Right ventricle myocardium inferior (tissue), 1 donor: Measurements from ENCODE around the gene ATP1A1. TPM values are rescaled to one million over a fixed set of nuclear protein-coding genes. Genes with fewer than 3 reads are reported as not detected.

Experiments
- ATAC-seq: fragments of 200-7000 bp; cut with Tn5 transposase; one replicate; pipeline ENCODE4 v1.9.1; 2020; ENCODE audit warnings: mild to moderate bottlenecking, moderate library complexity
- DNase-seq: peaks from one replicate; pipeline ENCODE4 v3.0.0; 2021; ENCODE audit errors: missing footprints
- intact Hi-C: fragments of 100-400 bp; cut with DNase I; formaldehyde crosslinking; loops from one replicate; pipeline ENCODE4 v1.11.0; 2022
- long read RNA-seq: library from polyadenylated mRNA; unstranded; transcript quantifications from one replicate; pipeline ENCODE4 v2.0.0, GENCODE V29; 2021
- total RNA-seq: library from RNA; stranded (reverse); fragmentation: NEBNext Ultra II Directional; extraction: Animal tissue kit (Norgen Biotek cat#: 25700); gene quantifications from one replicate; pipeline ENCODE4 v1.2.1, GENCODE V29; 2021
- donor health status: DM: no; HTN: yes; CAD: no; lungs with severe emphysema.

Gene ATP1A1
- 298 TPM for total RNA-seq
- long read RNA-seq, transcript ATP1A1-201 (23 exons, 3,654 nt): major isoform, 94 of 119 reads
- long read RNA-seq, partial matches to known transcripts: 19 of 119 reads
- long read RNA-seq, other reads (novel, unspliced or antisense): 4 of 119 reads

DNA sequence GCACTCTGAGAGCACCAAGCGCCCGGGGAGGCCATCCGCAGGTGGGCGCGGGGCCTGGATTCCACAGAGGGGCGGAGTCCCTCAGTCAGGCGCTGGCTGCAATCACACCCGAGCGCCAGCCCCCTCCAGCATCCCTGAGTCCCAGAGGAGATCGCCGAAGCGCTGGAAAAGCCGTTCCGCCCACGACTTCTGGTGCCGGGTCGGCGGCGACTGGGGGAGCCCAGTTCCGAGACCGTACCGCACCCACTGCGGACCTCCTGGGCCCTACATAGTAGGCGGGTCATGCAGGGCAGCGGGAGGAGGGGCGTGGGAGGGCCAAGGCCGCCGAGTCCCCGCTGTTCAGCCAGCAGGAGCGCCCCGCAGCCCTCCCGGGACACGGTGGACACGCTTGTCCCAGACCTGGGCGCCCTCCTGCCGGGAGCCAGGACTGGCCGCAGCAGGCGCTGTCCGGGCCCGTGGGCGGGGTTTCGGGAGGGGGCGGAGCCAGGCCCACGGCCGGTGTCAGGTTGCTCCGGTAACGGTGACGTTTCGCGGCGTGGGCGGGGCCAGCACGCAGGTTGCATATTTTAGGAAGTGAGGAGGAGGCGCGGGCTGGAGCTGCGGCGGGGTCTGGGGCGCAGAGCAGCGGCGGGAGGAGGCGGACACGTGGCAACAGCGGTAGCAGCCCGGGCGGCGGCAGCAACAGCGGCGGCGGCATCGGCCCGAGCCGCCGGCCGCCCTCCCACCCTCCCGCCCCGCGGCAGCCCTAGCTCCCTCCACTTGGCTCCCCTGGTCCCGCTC is at the start of gene ATP1A1:
TSS of gene ATP1A1 (plus strand) at position 594 of the 780 bp plus-strand sequence. CDS start 268 bp downstream, outside the sequence.
- DNase-seq (peak; percentile 99), ATAC-seq (peak; percentile 87)
- intact Hi-C loops: loop anchor here (5.0 kb wide), 2 partner anchors 206 to 236 kb away; no protein-coding TSS in a partner anchor

- DNase-seq (no peak), ATAC-seq (no peak)
- intact Hi-C loops: no loop called here
Observed at GRCh38 chr1:116323491-116323890, 49.6 kb upstream of the ATP1A1 start.

GRCh38 chr1:116324411-116324810 is 48.6 kb upstream of the ATP1A1 start:
- intact Hi-C loops: no loop called here
- DNase-seq (no peak), ATAC-seq (no peak)

- no peak for DNase-seq
- intact Hi-C loops: no loop called here
- no peak for ATAC-seq
Observed at GRCh38 chr1:116325104-116325503, 47.9 kb upstream of the ATP1A1 start.

GRCh38 chr1:116325922-116326321 is 47.1 kb upstream of the ATP1A1 start:
- intact Hi-C loops: no loop called here
- ATAC-seq (no peak), DNase-seq (no peak)

GRCh38 chr1:116326486-116326885 is 46.6 kb upstream of the ATP1A1 start:
- intact Hi-C loops: no loop called here
- ATAC-seq (no peak), DNase-seq (no peak)

- ATAC-seq: no peak
- intact Hi-C loops: no loop called here
- no peak for DNase-seq
Observed at GRCh38 chr1:116328671-116329070, 44.4 kb upstream of the ATP1A1 start.

DNA sequence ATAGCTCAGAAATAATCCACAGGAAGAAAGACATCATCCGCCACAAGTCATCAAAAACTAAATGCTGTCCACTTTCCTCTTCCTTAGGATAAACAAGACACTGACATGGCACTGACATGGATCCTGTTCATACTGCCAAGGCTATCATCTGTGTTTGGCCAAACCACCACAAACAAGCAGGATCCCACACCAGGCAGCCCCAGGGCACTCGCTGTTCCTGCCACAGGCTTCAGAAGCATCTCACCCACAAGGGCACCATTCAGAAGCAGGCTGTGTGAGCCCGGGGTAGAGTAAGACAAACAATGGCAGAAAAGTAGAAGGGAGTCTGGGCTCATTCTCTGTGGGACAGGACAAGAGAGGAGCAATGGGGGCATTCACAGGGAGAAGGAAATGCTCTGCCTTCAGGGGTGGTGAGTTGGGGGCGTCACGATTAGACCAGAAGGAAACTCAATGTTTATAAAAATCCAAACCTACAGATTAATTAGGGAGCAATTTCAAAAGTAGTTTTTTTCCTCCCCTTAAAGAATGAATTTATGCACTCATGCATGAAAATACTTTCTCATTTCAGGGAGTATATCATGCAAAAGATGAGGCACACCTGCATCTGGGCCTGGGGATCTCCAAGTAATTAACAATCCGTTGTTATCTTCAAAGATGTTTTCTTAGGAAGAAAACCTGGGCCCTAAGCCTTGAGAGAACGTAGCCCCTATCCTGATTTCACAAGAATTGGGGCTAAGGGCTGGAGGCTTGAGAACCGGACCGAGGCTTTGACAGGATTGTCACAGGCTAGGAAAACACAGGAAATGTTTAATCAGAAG is 43.3 kb upstream of the ATP1A1 start:
- no peak for ATAC-seq
- intact Hi-C loops: no loop called here
- DNase-seq: no peak

GRCh38 chr1:116330342-116330652 is 42.7 kb upstream of the ATP1A1 start:
- DNase-seq: no peak
- ATAC-seq: no peak
- intact Hi-C loops: no loop called here

GRCh38 chr1:116330846-116331245 is 42.2 kb upstream of the ATP1A1 start:
- intact Hi-C loops: no loop called here
- ATAC-seq: no peak
- DNase-seq: no peak

GRCh38 chr1:116331523-116331922 is 41.5 kb upstream of the ATP1A1 start:
- DNase-seq: no peak
- no peak for ATAC-seq
- intact Hi-C loops: no loop called here

DNA sequence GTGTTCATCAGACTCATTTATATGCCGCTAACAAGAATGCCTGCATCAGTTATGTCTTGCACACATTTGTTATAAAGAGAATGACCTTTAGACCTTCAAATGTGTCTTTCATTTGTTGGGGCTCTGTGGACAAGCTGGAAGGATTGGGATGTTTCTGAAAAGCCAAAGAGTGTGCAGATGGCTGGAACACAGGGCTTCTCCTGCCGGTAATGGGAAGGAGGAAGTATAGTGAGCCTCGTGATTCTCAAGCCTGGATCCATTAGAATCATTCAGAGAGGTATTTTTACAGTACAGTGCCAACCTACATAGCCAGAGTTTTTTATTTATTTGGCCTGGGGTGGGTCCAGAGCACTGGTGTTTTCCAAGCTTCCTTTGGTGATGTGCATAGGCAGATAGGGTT is 40.6 kb upstream of the ATP1A1 start:
- intact Hi-C loops: no loop called here
- ATAC-seq: no peak
- DNase-seq: no peak

GRCh38 chr1:116333171-116334014 is 39.7 kb upstream of the ATP1A1 start:
- DNase-seq: no peak
- intact Hi-C loops: no loop called here
- peak; percentile 8 for ATAC-seq

- peak; percentile 46 for DNase-seq
- intact Hi-C loops: no loop called here
Observed at GRCh38 chr1:116334015-116334547, 39.0 kb upstream of the ATP1A1 start.

GRCh38 chr1:116334868-116335635 is 38.0 kb upstream of the ATP1A1 start:
- intact Hi-C loops: no loop called here
- DNase-seq: no peak
- ATAC-seq: peak; percentile 47

More at GRCh38 chr1:116334015-116334547, 39.0 kb upstream of the ATP1A1 start:
- peak; percentile 65 for ATAC-seq

DNA sequence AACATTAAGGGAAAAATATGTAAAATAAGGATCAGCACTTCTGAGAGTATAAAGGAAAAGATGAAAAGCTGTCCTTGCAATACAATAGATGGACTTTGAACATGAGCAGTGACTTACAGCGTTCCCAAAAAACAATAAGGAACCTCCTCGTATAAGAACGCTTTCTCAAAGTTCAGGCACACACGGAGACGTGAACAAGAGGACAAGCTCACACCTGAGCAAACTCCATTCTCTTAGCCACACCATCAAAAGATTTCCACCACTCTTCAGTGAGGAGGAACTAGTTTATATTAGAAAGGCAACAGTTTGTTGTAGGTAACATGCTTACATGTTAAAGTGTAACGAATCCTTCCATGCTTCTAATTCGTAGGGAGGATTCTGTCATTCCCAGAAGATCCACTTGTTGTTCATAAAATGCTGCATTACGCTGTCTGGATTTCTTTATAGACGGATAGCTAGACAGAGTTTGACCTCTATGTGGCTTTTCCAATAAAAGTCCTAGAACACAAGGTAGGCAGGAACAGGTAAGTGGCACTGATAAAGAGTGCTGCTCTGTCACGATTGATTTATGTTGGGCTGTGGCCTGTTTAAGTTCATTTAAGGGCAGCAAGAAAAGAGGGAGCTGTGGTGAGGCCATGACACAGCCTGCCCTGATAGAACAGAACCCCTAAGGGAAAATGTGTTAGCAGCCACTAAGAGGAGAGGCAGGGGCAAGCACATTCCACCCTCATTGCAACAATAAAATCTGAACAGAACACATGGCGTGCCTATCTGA is 37.0 kb upstream of the ATP1A1 start:
- intact Hi-C loops: no loop called here
- ATAC-seq (no peak), DNase-seq (no peak)

- DNase-seq (no peak), ATAC-seq (no peak)
- intact Hi-C loops: no loop called here
Observed at GRCh38 chr1:116337398-116337797, 35.6 kb upstream of the ATP1A1 start.
